Lower lobe of right lung (tissue), 2 donors: Measurements from ENCODE around the gene TNIK. TPM values are rescaled to one million over a fixed set of nuclear protein-coding genes. Genes with fewer than 3 reads are reported as not detected.

ENCODE experiments used
- ATAC-seq, 2 donors: fragments of 200-7000 bp; cut with Tn5 transposase; one replicate each; pipeline ENCODE4 v1.9.1; 2020 to 2022; ENCODE audit warnings: mild to moderate bottlenecking in 2 of 2, moderate library complexity in 2 of 2
- DNase-seq: peaks from one replicate; pipeline ENCODE4 v3.0.0-alpha.2; 2020
- H3K27ac ChIP-seq: fragments of 200-600 bp; one replicate; pipeline ENCODE4 v1.8.0; 2022
- H3K27me3 ChIP-seq: fragments of 200-600 bp; one replicate; pipeline ENCODE4 v1.8.0; 2022; ENCODE audit warnings: low read depth
- H3K36me3 ChIP-seq: fragments of 200-600 bp; one replicate; pipeline ENCODE4 v1.8.0; 2022; ENCODE audit warnings: mild to moderate bottlenecking
- H3K4me1 ChIP-seq: fragments of 200-600 bp; one replicate; pipeline ENCODE4 v1.8.0; 2022
- H3K4me3 ChIP-seq: fragments of 200-600 bp; one replicate; pipeline ENCODE4 v1.8.0; 2022; ENCODE audit warnings: mild to moderate bottlenecking
- H3K9me3 ChIP-seq: fragments of 200-600 bp; one replicate; pipeline ENCODE4 v1.8.0; 2022
- CTCF ChIP-seq: fragments of 200-600 bp; IDR thresholded peaks from one replicate; pipeline ENCODE4 v1.8.0; 2022; ENCODE audit warnings: antibody characterized with exemption, mild to moderate bottlenecking
- intact Hi-C: fragments of 100-400 bp; cut with DNase I; formaldehyde crosslinking; loops from one replicate; pipeline ENCODE4 v1.11.0; 2022
- long read RNA-seq: library from polyadenylated mRNA; unstranded; transcript quantifications from one replicate; pipeline ENCODE4 v2.0.0, GENCODE V29; 2021
- total RNA-seq: library from RNA; stranded (reverse); fragmentation: NEBNext Ultra II Directional; extraction: Animal tissue kit (Norgen Biotek cat#: 25700); gene quantifications from one replicate; pipeline ENCODE4 v1.2.1, GENCODE V29; 2021
- donor health status: DM: no; HTN: yes; CAD: no; lungs with severe emphysema.

The TNIK gene
- 29.3 TPM for total RNA-seq
- long read RNA-seq, partial matches to known transcripts = 13 of 28 reads
- long read RNA-seq, other reads (novel, unspliced or antisense) = 11 of 28 reads

- DNase-seq (peak; percentile 95), ATAC-seq (peak; percentile 96 to 97)
- peaks cover 6% of the 10 kb centered on the region for H3K27me3 ChIP-seq
- peak within 1 kb of the TSS; percentile 78 for H3K27ac ChIP-seq
- TF ChIP-seq CTCF = no peak
- no peaks in the 10 kb centered on the region for H3K36me3 ChIP-seq
- H3K9me3 ChIP-seq = no peaks in the 10 kb centered on the region
- H3K4me3 ChIP-seq = peak within 1 kb of the TSS; percentile 84
- intact Hi-C loops = no loop called here
- H3K4me1 ChIP-seq = peaks cover 24% of the 10 kb centered on the region
These were observed at the start of gene TNIK for GRCh38 chr3:171459942-171460724. TSS of gene TNIK (minus strand) at chr3:171460405. CDS start at chr3:171460063, 342 bp downstream.

GRCh38 chr3:171508676-171509075 is 48.5 kb upstream of the TNIK start:
- ATAC-seq = no peak
- no peak for TF ChIP-seq CTCF
- Histone ChIP-seq H3K36me3 (no peaks in the 10 kb centered on the region), H3K27ac (no peak overlapping the region), H3K9me3 (peaks cover 4% of the 10 kb centered on the region), H3K4me3 (no peak overlapping the region), H3K27me3 (no peaks in the 10 kb centered on the region), H3K4me1 (no peaks in the 10 kb centered on the region)
- DNase-seq = no peak
- intact Hi-C loops = no loop called here

- DNase-seq = no peak
These were observed 48.0 kb upstream of the TNIK start for GRCh38 chr3:171508206-171508605.

GRCh38 chr3:171506743-171507319 is 46.6 kb upstream of the TNIK start:
- DNase-seq (no peak), ATAC-seq (no peak)
- Histone ChIP-seq H3K36me3 (no peaks in the 10 kb centered on the region), H3K4me1 (no peaks in the 10 kb centered on the region), H3K4me3 (no peak overlapping the region), H3K9me3 (peaks cover 4% of the 10 kb centered on the region), H3K27me3 (no peaks in the 10 kb centered on the region), H3K27ac (no peak overlapping the region)
- intact Hi-C loops = no loop called here
- TF ChIP-seq CTCF = no peak

More at GRCh38 chr3:171508206-171508605, 48.0 kb upstream of the TNIK start:
- ATAC-seq = no peak
- no peak for TF ChIP-seq CTCF
- Histone ChIP-seq H3K27ac (no peak overlapping the region), H3K4me1 (no peaks in the 10 kb centered on the region), H3K4me3 (no peak overlapping the region), H3K27me3 (no peaks in the 10 kb centered on the region), H3K36me3 (no peaks in the 10 kb centered on the region), H3K9me3 (peaks cover 4% of the 10 kb centered on the region)
- intact Hi-C loops = no loop called here

GRCh38 chr3:171505822-171506333 is 45.7 kb upstream of the TNIK start:
- no peak for DNase-seq
- H3K27me3 ChIP-seq = no peaks in the 10 kb centered on the region
- H3K36me3 ChIP-seq = no peaks in the 10 kb centered on the region
- intact Hi-C loops = no loop called here
- peaks cover 4% of the 10 kb centered on the region for H3K9me3 ChIP-seq
- no peak for TF ChIP-seq CTCF
- no peak for ATAC-seq
- no peaks in the 10 kb centered on the region for H3K4me1 ChIP-seq
- H3K27ac ChIP-seq = no peak overlapping the region
- no peak overlapping the region for H3K4me3 ChIP-seq
